Pons (tissue), 1 donor: ENCODE results near the gene UBE4B.
"Not testable (repeated sequence)": the region's sequence is repeated elsewhere in the genome, so short reads cannot be mapped to it uniquely, and the experiment has no call there.

Source experiments
- DNase-seq: peaks from one replicate; pipeline ENCODE4 v3.0.0-alpha.2; 2016; ENCODE audit warnings: low spot score

The UBE4B gene

GRCh38 chr1:10173582-10173981, 140.8 kb downstream of the UBE4B start:
- no peak for DNase-seq

GRCh38 chr1:10177876-10178275, 145.1 kb downstream of the UBE4B start:
- no peak for DNase-seq

DNA sequence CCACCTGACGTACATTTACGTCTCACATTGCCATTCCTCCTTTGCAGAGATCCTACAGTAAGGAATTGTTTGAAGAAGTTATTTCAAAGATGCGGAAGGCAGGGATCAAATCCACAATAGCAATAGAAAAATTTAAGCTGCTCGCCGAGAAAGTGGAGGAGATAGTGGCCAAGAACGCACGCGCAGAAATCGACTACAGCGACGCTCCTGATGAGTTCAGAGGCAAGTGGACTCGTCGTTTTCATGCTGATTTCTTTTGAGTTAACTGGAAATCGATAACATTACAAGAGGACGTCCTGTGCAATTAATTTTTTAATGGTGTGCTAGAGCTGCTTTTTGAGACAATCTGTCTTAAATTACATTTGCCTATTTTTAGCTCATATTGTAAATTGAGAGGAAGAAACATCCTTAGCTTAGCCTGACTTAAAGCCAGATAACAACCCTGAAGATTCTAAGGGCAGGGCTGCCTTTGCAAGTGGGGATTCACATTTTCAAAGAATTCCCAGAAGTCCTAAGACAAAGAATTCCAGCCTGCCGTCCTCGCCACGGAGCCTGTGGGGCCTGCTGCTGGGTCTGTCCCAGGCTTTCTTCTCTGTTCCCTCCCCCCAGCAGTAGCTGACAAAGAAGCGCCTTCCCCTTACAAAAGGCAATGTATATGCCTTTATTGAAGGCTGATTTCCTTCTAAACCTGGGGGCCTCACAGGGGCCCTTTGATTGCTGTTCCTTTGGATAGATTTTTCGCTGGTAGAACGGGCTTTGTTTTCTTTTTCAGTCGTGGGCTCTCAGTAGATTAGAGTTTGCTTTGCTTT, 146.0 kb downstream of the UBE4B start:
- no peak for DNase-seq

GRCh38 chr1:10179406-10180091, 146.8 kb downstream of the UBE4B start:
- peak; percentile 92 for DNase-seq

GRCh38 chr1:10181154-10181553, 148.4 kb downstream of the UBE4B start:
- no peak for DNase-seq

DNA sequence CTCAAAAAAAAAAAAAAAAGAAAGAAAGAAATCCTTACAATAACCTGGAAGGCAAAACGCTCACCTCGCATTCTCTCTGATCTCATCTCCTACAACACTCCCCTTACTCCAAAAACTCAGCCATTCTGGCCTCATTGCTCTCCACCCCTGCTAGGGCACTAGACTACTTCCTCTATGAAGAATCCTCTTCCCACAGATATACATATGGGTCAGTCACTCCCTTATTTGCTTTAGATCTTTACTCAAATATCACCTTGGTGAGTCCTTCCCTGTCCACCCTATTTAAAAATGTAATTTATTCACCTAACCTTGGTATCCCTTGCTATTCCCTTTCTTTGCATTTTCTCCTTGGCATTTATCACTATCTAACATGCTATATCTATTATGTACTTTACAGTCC, 153.0 kb downstream of the UBE4B start:
- no peak for DNase-seq

DNA sequence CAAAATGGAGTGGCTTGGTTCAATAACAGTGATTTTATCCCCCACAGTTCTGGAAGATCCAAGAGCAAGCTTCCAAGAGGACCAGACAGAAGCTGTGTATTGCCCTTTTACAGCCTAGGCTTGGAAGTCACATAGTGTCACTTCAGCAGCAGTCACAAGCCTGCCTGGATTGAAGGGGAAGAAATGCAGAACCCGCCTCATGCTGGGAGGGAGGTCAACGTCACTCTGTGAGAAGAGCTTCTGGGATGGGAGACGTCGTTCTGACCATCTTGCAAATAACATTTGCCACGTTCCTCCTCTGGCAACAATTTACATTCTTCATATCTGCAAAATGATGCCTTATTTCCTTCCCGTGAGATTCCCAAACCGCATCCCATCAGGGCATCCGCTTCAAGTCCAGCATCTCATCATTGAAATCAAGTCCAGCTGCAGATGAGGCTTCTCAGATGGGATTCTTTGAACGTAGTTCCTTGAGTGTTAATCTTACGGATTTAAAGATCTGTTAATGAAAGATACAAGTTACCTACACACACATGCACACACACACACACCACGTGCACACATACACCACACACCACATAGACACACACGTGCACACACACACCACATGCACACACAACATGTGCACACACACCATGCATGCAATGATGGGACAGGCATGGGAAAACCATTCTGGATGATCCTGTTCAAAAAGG, 153.7 kb downstream of the UBE4B start:
- no peak for DNase-seq

DNA sequence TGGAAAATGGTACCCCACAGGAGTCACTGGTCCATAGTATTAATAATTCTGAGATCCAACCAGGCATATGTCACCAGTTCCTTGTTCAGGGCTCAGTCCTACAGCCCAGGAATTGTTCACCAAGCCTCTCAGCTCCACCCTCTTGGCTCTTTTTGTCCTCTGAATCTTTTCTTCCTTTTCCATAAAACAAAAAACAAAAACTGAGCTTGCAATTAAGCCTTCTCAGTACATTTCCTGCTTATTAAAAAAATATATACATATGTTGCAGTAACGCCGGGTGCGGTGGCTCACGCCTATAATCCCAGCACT, 154.2 kb downstream of the UBE4B start:
- no peak for DNase-seq

GRCh38 chr1:10188133-10188650, 155.4 kb downstream of the UBE4B start:
- no peak for DNase-seq

DNA sequence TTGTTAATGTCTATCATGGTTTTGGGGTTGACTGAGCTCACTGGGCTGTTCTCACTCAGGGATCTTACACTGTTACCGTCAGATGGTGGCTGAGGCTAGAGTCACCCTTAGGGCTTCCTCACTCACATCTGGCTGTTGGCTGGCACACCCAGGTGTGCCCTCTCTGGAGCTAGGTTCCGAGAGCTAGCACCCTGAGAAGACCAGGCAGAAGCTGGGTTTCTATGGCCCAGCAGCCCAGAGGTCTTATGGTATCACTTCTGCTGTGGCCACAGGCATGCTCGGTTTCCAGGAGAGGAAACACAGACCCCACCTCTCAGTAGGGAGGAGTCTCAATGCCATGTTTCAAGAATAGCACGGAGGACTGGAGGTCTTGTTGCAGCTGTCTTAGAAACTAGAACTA, 156.9 kb downstream of the UBE4B start:
- no peak for DNase-seq

GRCh38 chr1:10192263-10192662, 159.5 kb downstream of the UBE4B start:
- no peak for DNase-seq

DNA sequence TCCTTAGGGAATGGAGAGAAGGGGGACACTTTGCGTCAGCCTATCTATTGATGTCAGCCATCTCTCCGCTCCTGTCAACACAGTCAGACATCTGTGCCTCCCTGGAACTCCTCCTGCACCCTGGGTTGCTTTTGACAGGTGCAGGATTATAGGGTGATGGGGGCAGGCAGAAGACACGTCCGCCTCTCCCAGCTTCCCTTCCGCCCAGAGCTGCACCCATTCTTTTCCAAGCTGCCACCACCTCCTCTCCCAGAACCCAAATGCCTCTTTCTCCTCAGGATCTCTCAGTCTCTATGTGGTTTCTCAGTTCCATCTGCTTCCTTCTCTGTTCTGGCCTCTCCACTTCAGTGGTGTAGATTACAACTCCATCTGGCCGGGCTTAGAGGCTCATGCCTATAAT, 160.5 kb downstream of the UBE4B start:
- DNase-seq = no peak

DNA sequence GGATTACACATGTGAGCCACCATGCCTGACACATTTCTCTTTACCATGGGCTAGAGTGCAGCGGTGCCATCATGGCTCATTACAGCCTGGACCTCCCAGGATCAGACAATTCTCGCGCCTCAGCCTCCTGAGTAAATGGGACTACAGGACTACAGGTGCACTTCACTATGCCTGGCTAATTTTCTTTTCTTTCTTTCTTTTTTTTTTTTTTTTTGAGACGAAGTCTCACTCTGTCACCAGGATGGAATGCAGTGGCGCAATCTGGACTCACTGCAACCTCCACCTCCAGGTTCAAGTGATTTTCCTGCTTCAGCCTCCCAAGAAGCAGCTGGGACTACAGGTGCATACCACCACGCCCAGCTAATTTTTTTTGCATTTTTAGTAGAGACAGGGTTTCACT, 162.8 kb downstream of the UBE4B start:
- no peak for DNase-seq

DNA sequence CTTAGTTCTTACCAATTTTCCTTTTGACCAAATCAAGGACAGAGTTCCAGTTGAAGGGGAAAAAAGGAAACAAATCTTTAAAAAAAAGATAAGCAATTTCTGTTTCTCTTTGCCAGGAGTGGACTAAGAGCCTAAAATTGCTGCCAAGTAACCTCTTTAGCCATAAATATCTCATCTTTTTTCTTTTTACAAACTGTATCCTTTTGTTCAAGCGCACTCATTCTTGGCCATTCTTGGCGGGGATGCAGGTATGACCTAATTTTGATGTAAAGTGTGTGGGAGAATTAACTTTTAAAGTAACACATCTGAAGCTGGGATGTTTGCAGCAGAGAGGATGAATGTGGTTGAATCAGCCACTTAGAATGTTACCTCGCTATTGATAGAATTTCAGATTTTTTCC, 164.2 kb downstream of the UBE4B start:
- no peak for DNase-seq

DNA sequence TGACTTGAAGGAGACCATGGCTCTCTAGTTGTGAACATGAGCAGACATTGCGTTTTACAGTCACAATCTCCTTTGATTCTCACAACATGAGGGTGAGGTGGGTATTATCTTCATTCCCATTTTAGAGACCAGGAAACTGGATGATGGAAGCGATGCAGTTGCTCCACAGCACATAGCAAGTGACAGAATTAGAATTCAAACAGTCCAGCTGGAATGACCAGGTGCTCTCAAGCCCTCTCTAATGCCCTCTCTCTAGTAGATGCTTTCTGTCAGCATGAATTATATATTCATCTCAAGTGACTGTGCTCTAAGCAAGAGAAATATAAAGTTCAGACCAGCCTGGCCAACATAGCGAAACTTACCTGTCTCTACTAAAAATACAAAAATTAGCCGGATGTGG, 167.9 kb downstream of the UBE4B start:
- no peak for DNase-seq

DNA sequence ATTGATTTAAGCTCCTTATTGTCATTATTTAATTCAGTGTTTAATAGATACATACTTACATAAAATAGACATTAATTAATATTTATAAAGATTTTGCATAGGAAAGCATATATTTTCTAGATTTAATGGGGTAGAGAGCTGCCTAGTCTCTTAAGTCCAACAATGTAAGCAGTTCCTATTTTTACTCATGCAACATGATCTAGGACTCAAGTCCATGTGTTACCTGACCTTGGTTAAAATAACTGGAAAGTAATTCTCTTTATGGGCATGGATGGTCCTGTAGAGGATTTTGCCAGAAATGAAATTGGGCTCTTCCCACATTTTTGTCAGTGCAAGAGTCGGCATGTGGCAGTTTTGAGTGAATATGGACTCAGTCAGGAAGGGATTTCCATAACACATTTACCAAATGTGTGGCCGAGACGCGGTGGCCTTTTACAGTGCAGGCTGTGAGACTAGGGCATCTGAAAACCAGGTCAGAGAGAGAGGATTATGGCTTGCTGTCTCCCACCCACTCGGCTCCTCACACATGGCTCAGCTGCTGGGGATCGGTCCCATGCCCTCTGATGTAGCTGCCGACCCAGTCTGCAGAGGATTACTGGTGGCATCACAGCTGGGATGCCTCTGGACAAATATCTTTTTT, 171.4 kb downstream of the UBE4B start:
- DNase-seq = no peak

GRCh38 chr1:10205206-10205605, 172.4 kb downstream of the UBE4B start:
- not testable (repeated sequence) for DNase-seq

DNA sequence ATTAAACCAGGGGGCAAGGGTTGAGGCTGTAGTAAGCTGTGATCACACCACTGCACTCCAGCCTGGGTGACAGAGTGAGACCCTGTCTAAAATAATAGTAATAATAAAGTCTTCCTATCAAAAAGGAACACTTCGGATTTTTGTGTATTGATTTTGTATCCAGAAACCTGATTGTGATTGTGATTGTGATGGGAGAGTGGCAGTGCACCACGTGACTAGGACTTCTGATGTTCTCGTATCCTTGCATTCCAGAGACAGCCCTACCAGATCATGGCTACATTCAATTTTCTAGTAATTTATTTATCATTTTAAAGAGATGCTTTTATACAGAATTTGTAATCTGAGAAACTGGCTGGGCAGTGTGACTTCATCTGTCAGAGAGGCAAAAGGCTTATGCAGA, 175.1 kb downstream of the UBE4B start:
- no peak for DNase-seq

GRCh38 chr1:10208537-10208936, 175.8 kb downstream of the UBE4B start:
- DNase-seq = no peak

DNA sequence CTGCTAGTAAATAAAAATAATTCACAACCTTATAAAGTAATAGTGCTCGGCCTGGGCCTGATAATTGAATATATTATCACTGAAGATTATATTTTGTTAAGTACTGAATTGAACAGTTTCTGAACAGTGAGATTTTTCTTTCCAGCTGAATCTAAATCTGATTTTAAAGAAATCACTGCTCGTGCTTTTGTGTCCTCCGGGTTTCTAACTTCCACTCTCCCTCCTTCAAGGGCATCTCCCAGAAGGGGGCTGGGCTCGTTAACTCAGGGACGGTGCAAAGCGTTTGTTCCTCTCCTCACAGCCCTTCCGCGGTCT, 176.8 kb downstream of the UBE4B start:
- no peak for DNase-seq

DNA sequence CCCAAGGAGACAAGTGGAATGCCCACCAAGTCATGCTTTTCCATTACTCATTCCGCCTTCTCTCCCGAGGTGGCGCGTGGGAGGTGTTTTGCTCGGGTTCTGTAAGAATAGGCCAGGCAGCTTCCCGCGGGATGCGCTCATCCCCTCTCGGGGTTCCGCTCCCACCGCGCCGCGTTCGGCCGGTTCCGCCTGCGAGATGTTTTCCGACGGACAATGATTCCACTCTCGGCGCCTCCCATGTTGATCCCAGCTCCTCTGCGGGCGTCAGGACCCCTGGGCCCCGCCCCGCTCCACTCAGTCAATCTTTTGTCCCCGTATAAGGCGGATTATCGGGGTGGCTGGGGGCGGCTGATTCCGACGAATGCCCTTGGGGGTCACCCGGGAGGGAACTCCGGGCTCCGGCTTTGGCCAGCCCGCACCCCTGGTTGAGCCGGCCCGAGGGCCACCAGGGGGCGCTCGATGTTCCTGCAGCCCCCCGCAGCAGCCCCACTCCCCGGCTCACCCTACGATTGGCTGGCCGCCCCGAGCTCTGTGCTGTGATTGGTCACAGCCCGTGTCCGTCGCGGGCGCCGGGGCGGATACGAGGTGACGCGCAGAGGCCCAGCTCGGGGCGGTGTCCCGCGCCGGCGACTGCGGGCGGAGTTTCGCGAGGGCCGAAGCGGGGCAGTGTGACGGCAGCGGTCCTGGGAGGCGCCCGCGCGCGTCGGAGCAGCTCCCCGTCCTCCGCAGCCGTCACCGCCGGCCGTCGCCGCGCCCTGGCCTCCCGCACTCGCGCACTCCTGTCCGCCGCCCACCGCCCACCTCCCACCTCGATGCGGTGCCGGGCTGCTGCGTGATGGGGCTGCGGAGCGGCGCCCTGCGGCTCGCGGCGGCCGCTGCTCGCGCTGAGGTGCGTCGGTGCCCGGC, 177.4 kb downstream of the UBE4B start, which contains the start of gene KIF1B:
Gene KIF1B (plus strand): TSS at position 666 of the 906 bp plus-strand sequence. CDS start 21,759 bp downstream, outside the sequence.
- peak; percentile 97 for DNase-seq
